ENCODE data around the gene NAPA.

Gene NAPA

DNA sequence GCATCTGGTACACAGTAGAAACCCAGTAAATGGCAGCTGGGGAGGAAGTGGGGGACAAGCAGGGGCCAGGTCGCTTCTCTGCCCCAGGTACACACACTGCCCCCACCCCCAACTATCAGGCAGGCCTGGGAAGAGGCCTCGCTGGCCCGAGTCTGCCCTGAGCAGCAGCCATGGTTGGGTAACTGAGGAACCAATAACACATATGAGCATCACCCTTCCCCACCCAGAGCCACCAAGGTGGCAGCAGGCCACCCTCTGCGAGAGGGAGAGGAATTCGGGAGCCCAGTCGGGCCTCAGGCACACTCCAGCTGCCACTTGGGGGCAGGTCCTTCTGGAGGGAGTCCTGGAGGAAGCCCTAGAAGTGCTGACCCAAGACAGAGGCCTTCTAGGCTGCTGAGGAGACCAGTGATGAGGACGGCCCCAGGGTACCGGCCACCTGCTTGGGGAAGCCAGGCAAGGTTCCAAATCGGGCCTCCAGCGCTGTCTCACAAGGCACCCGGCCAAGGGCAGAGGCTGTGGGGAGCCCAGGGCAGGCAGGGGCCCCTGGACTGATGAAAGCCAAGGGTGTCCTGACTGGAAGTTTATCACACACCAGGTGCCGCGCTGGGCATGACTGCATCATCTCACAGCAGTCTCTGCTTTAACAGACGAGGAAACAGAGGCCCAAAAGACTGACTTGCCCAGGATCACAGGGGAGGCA is 16.9 kb downstream of the NAPA start:
- Histone ChIP-seq H3K36me3 (ENCODE audit: insufficient read depth, low read depth, low read length) (peaks cover 16% of the 10 kb centered on the region; the same call in 1 of the 2 replicates), H3K9me3 (ENCODE audit: insufficient read depth, low read depth, low read length) (no peaks in the 10 kb centered on the region), H3K9ac (ENCODE audit: low read depth, low read length) (no peak overlapping the region), H3K4me3 (ENCODE audit: low read length) (no peak overlapping the region), H3K27me3 (ENCODE audit: insufficient read depth, low read length) (no peaks in the 10 kb centered on the region), H3K27ac (ENCODE audit: low read length) (no peak overlapping the region), H3K4me1 (ENCODE audit: insufficient read depth, low read length) (no peaks in the 10 kb centered on the region)

DNA sequence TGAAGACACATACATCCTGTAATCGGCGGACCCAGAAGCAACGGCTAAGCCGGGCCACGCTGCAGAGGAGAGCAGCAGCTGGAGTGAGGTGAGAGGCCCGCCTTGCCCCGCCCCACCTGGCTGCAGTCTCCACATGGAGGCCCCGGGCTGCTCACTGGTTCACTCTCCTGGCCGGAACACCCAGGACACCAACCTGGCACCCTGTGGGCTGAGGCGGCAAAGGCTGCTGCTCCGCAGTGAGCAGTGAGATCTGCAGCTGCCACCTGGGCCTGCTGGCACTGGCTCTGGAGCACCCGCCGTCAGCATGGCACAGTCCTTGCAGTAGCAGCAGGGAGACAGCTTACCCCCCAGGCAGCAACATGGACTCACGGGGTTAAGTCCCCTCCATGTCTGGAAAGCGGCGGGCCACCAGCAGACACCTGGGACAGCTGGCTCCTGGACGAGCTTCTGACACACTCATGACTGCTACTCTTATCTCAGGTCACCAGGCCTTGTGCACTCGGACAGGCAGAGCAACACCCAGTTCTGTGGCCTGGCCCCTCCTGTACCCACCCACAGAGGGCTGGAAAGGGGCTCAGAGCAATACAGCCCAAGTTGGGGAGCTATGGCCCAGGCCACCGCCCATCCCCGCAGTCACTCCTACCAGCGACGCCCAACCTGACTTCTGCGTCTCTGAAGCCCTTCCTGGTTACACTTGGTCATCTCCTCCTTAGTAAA is 17.7 kb downstream of the NAPA start:
- H3K27me3 ChIP-seq (ENCODE audit: insufficient read depth, low read length), result no peaks in the 10 kb centered on the region
- no peak overlapping the region for H3K27ac ChIP-seq (ENCODE audit: low read length)
- H3K36me3 ChIP-seq (ENCODE audit: insufficient read depth, low read depth, low read length), result peaks cover 13% of the 10 kb centered on the region; the same call in 1 of the 2 replicates
- no peak overlapping the region for H3K4me3 ChIP-seq (ENCODE audit: low read length)
- H3K9ac ChIP-seq (ENCODE audit: low read depth, low read length), result no peak overlapping the region
- H3K9me3 ChIP-seq (ENCODE audit: insufficient read depth, low read depth, low read length), result no peaks in the 10 kb centered on the region
- no peaks in the 10 kb centered on the region for H3K4me1 ChIP-seq (ENCODE audit: insufficient read depth, low read length)

GRCh38 chr19:47495478-47496372 is 19.1 kb downstream of the NAPA start:
- Histone ChIP-seq H3K27ac (ENCODE audit: low read length) (no peak overlapping the region), H3K36me3 (ENCODE audit: insufficient read depth, low read depth, low read length) (peaks cover 17% of the 10 kb centered on the region), H3K4me1 (ENCODE audit: insufficient read depth, low read length) (no peaks in the 10 kb centered on the region)

GRCh38 chr19:47494729-47495128 is 20.1 kb downstream of the NAPA start:
- Histone ChIP-seq H3K36me3 (ENCODE audit: insufficient read depth, low read depth, low read length) (peaks cover 22% of the 10 kb centered on the region), H3K27ac (ENCODE audit: low read length) (no peak overlapping the region), H3K9me3 (ENCODE audit: insufficient read depth, low read depth, low read length) (no peaks in the 10 kb centered on the region), H3K9ac (ENCODE audit: low read depth, low read length) (no peak overlapping the region), H3K4me3 (ENCODE audit: low read length) (no peak overlapping the region), H3K4me1 (ENCODE audit: insufficient read depth, low read length) (no peaks in the 10 kb centered on the region), H3K27me3 (ENCODE audit: insufficient read depth, low read length) (no peaks in the 10 kb centered on the region)

More at GRCh38 chr19:47495478-47496372, 19.1 kb downstream of the NAPA start:
- Histone ChIP-seq H3K27me3 (ENCODE audit: insufficient read depth, low read length) (no peaks in the 10 kb centered on the region), H3K9me3 (ENCODE audit: insufficient read depth, low read depth, low read length) (no peaks in the 10 kb centered on the region), H3K4me3 (ENCODE audit: low read length) (no peak overlapping the region), H3K9ac (ENCODE audit: low read depth, low read length) (no peak overlapping the region)

DNA sequence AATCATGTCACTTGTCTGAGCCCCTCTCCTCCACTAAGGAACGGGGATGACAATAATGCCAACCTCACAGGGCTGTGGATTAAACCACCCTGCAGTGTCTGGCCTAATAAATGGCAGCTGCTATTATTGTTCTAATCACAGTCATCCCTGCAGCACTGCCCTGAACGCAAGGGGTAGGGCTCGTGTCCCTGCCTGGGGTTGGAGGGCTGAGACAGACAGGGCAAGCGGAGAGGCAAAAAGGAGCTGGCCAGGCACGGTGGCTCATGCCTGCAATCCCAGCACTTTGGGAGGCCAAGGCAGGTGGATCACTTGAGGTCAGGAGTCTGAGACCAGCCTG is 20.7 kb downstream of the NAPA start:
- H3K27me3 ChIP-seq (ENCODE audit: insufficient read depth, low read length), result no peaks in the 10 kb centered on the region
- H3K9ac ChIP-seq (ENCODE audit: low read depth, low read length), result no peak overlapping the region
- peaks cover 28% of the 10 kb centered on the region for H3K36me3 ChIP-seq (ENCODE audit: insufficient read depth, low read depth, low read length)
- no peaks in the 10 kb centered on the region for H3K9me3 ChIP-seq (ENCODE audit: insufficient read depth, low read depth, low read length)
- H3K27ac ChIP-seq (ENCODE audit: low read length), result no peak overlapping the region
- no peaks in the 10 kb centered on the region for H3K4me1 ChIP-seq (ENCODE audit: insufficient read depth, low read length)
- no peak overlapping the region for H3K4me3 ChIP-seq (ENCODE audit: low read length)

GRCh38 chr19:47493378-47494210 is 21.3 kb downstream of the NAPA start:
- Histone ChIP-seq H3K36me3 (ENCODE audit: insufficient read depth, low read depth, low read length) (peaks cover 28% of the 10 kb centered on the region), H3K9ac (ENCODE audit: low read depth, low read length) (no peak overlapping the region)

GRCh38 chr19:47492571-47493377 is 22.1 kb downstream of the NAPA start:
- Histone ChIP-seq H3K9ac (ENCODE audit: low read depth, low read length) (no peak overlapping the region), H3K4me1 (ENCODE audit: insufficient read depth, low read length) (no peaks in the 10 kb centered on the region), H3K27ac (ENCODE audit: low read length) (no peak overlapping the region), H3K36me3 (ENCODE audit: insufficient read depth, low read depth, low read length) (peaks cover 28% of the 10 kb centered on the region), H3K9me3 (ENCODE audit: insufficient read depth, low read depth, low read length) (no peaks in the 10 kb centered on the region), H3K27me3 (ENCODE audit: insufficient read depth, low read length) (no peaks in the 10 kb centered on the region), H3K4me3 (ENCODE audit: low read length) (no peak overlapping the region)

More at GRCh38 chr19:47493378-47494210, 21.3 kb downstream of the NAPA start:
- Histone ChIP-seq H3K9me3 (ENCODE audit: insufficient read depth, low read depth, low read length) (no peaks in the 10 kb centered on the region), H3K4me1 (ENCODE audit: insufficient read depth, low read length) (no peaks in the 10 kb centered on the region), H3K27me3 (ENCODE audit: insufficient read depth, low read length) (no peaks in the 10 kb centered on the region), H3K4me3 (ENCODE audit: low read length) (no peak overlapping the region), H3K27ac (ENCODE audit: low read length) (no peak overlapping the region)

DNA sequence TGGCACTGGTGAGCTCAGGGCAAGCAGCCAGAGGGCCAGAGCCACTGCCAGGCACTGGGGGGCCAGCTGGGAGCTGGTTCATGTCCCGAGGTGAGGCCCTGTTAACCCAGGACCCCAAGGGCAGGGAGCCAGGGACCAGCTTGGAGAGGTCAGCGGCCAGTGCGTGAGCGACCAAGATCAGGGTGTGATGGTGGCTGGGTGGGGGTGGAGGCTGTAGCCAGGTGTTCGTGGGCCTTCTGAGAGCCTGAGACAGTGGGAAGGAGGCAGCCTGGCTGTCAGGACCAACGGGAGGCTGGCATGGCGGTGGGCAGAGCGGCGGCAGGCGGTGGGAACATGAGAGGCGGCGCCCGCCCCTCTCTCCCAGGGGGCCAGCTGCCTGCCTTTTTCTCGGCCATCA is 22.7 kb downstream of the NAPA start:
- Histone ChIP-seq H3K4me1 (ENCODE audit: insufficient read depth, low read length) (no peaks in the 10 kb centered on the region), H3K9me3 (ENCODE audit: insufficient read depth, low read depth, low read length) (no peaks in the 10 kb centered on the region), H3K4me3 (ENCODE audit: low read length) (no peak overlapping the region), H3K36me3 (ENCODE audit: insufficient read depth, low read depth, low read length) (peaks cover 28% of the 10 kb centered on the region), H3K27ac (ENCODE audit: low read length) (no peak overlapping the region), H3K27me3 (ENCODE audit: insufficient read depth, low read length) (no peaks in the 10 kb centered on the region), H3K9ac (ENCODE audit: low read depth, low read length) (no peak overlapping the region)

DNA sequence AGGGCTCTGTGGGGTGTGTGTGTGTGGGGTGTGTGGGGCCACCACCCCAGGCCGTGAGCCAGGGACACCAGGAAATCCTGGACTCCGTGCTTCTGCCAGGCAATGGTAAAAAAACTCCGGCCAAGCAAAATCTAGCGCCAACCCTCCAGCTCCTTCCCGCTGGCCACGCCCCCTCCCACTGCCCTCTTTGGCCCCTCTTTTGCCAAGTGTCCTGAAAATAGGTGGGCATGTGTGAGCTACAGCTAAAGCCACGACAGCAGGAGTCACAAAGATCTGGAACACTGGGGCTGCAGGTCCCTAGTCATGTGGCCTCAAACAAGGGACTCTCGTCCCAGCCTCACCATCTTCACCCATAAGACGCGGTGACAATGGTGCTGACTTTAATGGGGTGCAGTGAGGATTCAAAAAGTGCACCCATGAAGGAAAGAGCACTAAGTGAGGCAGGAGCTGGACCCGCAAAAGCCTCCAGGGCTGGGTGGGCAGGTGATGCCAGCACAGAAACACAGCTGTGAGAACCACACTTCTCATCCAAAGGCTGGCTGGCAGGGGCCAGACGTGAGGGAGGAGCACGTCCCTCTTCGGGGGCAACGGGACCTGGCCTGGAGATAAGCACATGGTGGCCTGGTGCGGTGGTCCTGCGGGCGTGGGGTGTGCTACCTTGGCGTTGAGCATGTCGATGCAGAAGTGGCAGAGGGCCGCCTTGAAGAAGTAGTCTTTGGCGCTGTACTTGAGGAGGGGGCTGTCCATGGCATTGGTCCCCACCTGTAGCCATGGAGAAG is 23.3 kb downstream of the NAPA start:
- no peak overlapping the region for H3K27ac ChIP-seq (ENCODE audit: low read length)
- no peak overlapping the region for H3K4me3 ChIP-seq (ENCODE audit: low read length)
- peaks cover 25% of the 10 kb centered on the region for H3K36me3 ChIP-seq (ENCODE audit: insufficient read depth, low read depth, low read length)

GRCh38 chr19:47490847-47491246 is 24.0 kb downstream of the NAPA start:
- Histone ChIP-seq H3K27ac (ENCODE audit: low read length) (no peak overlapping the region), H3K9ac (ENCODE audit: low read depth, low read length) (no peak overlapping the region), H3K36me3 (ENCODE audit: insufficient read depth, low read depth, low read length) (peaks cover 24% of the 10 kb centered on the region), H3K27me3 (ENCODE audit: insufficient read depth, low read length) (no peaks in the 10 kb centered on the region), H3K4me3 (ENCODE audit: low read length) (no peak overlapping the region), H3K4me1 (ENCODE audit: insufficient read depth, low read length) (no peaks in the 10 kb centered on the region), H3K9me3 (ENCODE audit: insufficient read depth, low read depth, low read length) (no peaks in the 10 kb centered on the region)

More for the DNA sequence above, 23.3 kb downstream of the NAPA start:
- Histone ChIP-seq H3K27me3 (ENCODE audit: insufficient read depth, low read length) (no peaks in the 10 kb centered on the region), H3K4me1 (ENCODE audit: insufficient read depth, low read length) (no peaks in the 10 kb centered on the region), H3K9ac (ENCODE audit: low read depth, low read length) (no peak overlapping the region), H3K9me3 (ENCODE audit: insufficient read depth, low read depth, low read length) (no peaks in the 10 kb centered on the region)
